Type B pancreatic cell (in vitro differentiated cells): ENCODE results near the gene NLGN1. TPM values are rescaled to one million over a fixed set of nuclear protein-coding genes. Genes with fewer than 3 reads are reported as not detected.
"Not testable (repeated sequence)": the region's sequence is repeated elsewhere in the genome, so short reads cannot be mapped to it uniquely, and the experiment has no call there.

Experiments
- DNase-seq: peaks from one replicate; pipeline ENCODE4 v3.0.0; 2021; ENCODE audit warnings: mixed read lengths; ENCODE audit not compliant: unreplicated experiment; ENCODE audit errors: extremely low spot score
- H3K27ac Mint-ChIP-seq: 2 replicates; pipeline ENCODE4 v1.8.0; 2021; ENCODE audit warnings: mild to moderate bottlenecking, mixed read lengths
- H3K27me3 Mint-ChIP-seq: 2 replicates; pipeline ENCODE4 v1.8.0; 2021; ENCODE audit warnings: mixed read lengths
- H3K36me3 Mint-ChIP-seq: 2 replicates; pipeline ENCODE4 v1.8.0; 2021; ENCODE audit warnings: mixed read lengths
- H3K4me1 Mint-ChIP-seq: one replicate; pipeline ENCODE4 v1.8.0; 2021; ENCODE audit warnings: mixed read lengths; ENCODE audit not compliant: unreplicated experiment
- H3K4me3 Mint-ChIP-seq: 2 replicates; pipeline ENCODE4 v1.8.0; 2021; ENCODE audit warnings: mild to moderate bottlenecking, mixed read lengths
- H3K9me3 Mint-ChIP-seq: 2 replicates; pipeline ENCODE4 v1.8.0; 2021; ENCODE audit warnings: mixed read lengths
- CTCF ChIP-seq: fragments of 200-600 bp; sonication (generic); conservative IDR thresholded peaks from 2 replicates; pipeline ENCODE4 v1.5.0; 2021; ENCODE audit warnings: antibody characterized with exemption, mild to moderate bottlenecking
- total RNA-seq: library from RNA; stranded (reverse); gene quantifications from 2 replicates; pipeline ENCODE4 v1.2.1, GENCODE V29; 2021; ENCODE audit warnings: low replicate concordance

Gene NLGN1
- total RNA-seq, 1 donor from 2014 or later: 12.6 TPM

GRCh38 chr3:173439004-173439403, 41.5 kb downstream of the NLGN1 start:
- no peaks in the 10 kb centered on the region for H3K4me1 Mint-ChIP-seq
- no peak overlapping the region for H3K4me3 Mint-ChIP-seq
- no peaks in the 10 kb centered on the region for H3K36me3 Mint-ChIP-seq
- no peaks in the 10 kb centered on the region for H3K27me3 Mint-ChIP-seq
- no peaks in the 10 kb centered on the region for H3K9me3 Mint-ChIP-seq
- DNase-seq: no peak
- TF ChIP-seq CTCF: no peak
- no peak overlapping the region for H3K27ac Mint-ChIP-seq

- Mint-ChIP-seq H3K4me1 (no peaks in the 10 kb centered on the region), H3K27me3 (no peaks in the 10 kb centered on the region), H3K27ac (no peak overlapping the region), H3K4me3 (no peak overlapping the region), H3K36me3 (no peaks in the 10 kb centered on the region), H3K9me3 (no peaks in the 10 kb centered on the region)
- DNase-seq: no peak
- TF ChIP-seq CTCF: no peak
Observed at GRCh38 chr3:173440514-173440913, 43.0 kb downstream of the NLGN1 start.

GRCh38 chr3:173451561-173451960, 54.0 kb downstream of the NLGN1 start:
- not testable (repeated sequence) for DNase-seq, H3K4me1 Mint-ChIP-seq, H3K4me3 Mint-ChIP-seq, H3K27ac Mint-ChIP-seq, H3K27me3 Mint-ChIP-seq, H3K36me3 Mint-ChIP-seq
- H3K9me3 Mint-ChIP-seq: peaks cover 10% of the 10 kb centered on the region

- H3K9me3 Mint-ChIP-seq: no peaks in the 10 kb centered on the region
- H3K4me3 Mint-ChIP-seq: no peak overlapping the region
- no peak overlapping the region for H3K27ac Mint-ChIP-seq
- H3K4me1 Mint-ChIP-seq: no peaks in the 10 kb centered on the region
- TF ChIP-seq CTCF: no peak
- no peaks in the 10 kb centered on the region for H3K36me3 Mint-ChIP-seq
- no peak for DNase-seq
- no peaks in the 10 kb centered on the region for H3K27me3 Mint-ChIP-seq
Observed at GRCh38 chr3:173463250-173463649, 65.7 kb downstream of the NLGN1 start.

- Mint-ChIP-seq H3K27ac (no peak overlapping the region), H3K4me1 (no peaks in the 10 kb centered on the region), H3K4me3 (no peak overlapping the region), H3K9me3 (no peaks in the 10 kb centered on the region), H3K27me3 (no peaks in the 10 kb centered on the region), H3K36me3 (no peaks in the 10 kb centered on the region)
- no peak for DNase-seq
- TF ChIP-seq CTCF: no peak
Observed at GRCh38 chr3:173465112-173465511, 67.6 kb downstream of the NLGN1 start.

- H3K9me3 Mint-ChIP-seq: no peaks in the 10 kb centered on the region
- no peak for TF ChIP-seq CTCF
- H3K27me3 Mint-ChIP-seq: no peaks in the 10 kb centered on the region
- no peaks in the 10 kb centered on the region for H3K36me3 Mint-ChIP-seq
- no peaks in the 10 kb centered on the region for H3K4me1 Mint-ChIP-seq
- no peak overlapping the region for H3K4me3 Mint-ChIP-seq
- H3K27ac Mint-ChIP-seq: no peak overlapping the region
- DNase-seq: no peak
Observed at GRCh38 chr3:173465898-173466678, 68.5 kb downstream of the NLGN1 start.
